ENCODE results near the gene BACH2.

The BACH2 gene

DNA sequence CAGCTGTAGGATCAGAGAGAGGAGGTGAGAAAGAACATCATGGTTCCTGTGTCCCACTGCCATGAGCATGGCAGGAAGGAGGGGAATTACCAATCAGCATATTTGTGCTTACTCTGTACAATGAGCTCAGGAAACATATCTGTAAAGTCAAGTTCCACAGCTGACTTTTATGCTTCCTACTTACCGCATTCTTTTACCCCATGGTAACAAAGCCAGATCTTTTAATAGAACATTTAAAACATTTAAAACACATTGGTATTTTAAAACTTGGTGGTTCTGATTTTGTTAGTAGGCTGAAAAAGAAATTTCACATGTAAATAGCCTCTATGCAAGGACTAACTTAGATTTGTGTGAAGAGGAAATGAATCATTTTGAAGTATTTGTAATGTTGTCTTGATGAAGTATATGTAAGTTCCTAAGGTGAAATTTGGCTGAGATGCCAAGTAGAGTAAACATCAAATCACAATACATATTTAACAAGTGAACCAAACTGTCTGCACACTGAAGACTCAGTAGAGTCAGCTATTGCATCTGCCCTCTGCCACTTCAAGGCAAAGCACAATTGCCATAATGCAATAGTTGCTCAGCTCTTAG is 287.6 kb downstream of the BACH2 start:
- H3K4me3 ChIP-seq (replicated peaks; ENCODE audit: insufficient read depth, low read length), result no peak overlapping the region
- no peak for DNase-seq (ENCODE audit: low read depth in 1 of 2, low spot score in 1 of 2)
- H3K27me3 ChIP-seq (ENCODE audit: insufficient read depth, poor library complexity, severe bottlenecking), result no peaks in the 10 kb centered on the region
- H3K27ac ChIP-seq (replicated peaks), result no peak overlapping the region
- TF ChIP-seq SPI1 (IDR thresholded peaks at IDR 0.05; ENCODE audit: borderline replicate concordance, low read depth) (no peak), POLR2AphosphoS5 (IDR thresholded peaks at IDR 0.05; ENCODE audit: low read depth) (no peak), CTCF (IDR thresholded peaks at IDR 0.05; ENCODE audit: insufficient read depth, low read length) (no peak), GABPA (IDR thresholded peaks at IDR 0.05; ENCODE audit: low read depth) (no peak)

DNA sequence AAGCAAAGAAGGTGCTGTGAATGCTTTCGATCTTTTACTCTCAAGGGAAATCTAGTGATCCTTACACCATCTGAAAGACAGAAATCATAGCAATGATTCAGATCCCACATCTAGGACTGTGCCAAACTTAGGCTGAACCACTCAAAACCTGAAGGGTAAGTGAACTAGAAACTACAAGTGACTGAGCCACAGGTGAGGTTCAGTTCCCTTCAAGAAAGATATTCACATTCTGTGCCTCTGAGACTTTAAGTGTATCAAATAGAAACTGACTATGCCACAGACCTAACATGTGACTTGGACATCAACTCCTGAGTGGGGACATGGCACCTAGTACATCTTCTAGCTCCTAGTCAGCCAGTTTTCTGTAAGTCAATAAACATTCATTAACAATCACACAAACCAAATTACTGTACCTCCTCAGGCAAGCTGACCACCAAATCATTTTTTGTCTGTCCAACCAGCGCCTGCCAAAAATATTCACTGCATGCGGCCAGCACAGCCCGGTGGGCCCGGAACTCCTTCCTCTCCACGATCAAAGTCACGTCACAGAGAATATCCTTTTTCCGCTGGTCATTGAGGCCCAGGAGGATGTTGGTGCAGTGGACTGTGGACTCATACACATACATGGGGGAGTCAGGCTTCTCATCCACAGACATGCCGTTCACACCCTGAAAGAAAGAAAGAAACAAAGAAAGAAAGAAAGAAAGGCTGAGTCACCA is 288.3 kb downstream of the BACH2 start:
- Histone ChIP-seq H3K27ac (replicated peaks) (no peak overlapping the region), H3K4me3 (replicated peaks; ENCODE audit: insufficient read depth, low read length) (no peak overlapping the region)
- TF ChIP-seq SPI1 (IDR thresholded peaks at IDR 0.05; ENCODE audit: borderline replicate concordance, low read depth) (no peak), POLR2AphosphoS5 (IDR thresholded peaks at IDR 0.05; ENCODE audit: low read depth) (no peak), GABPA (IDR thresholded peaks at IDR 0.05; ENCODE audit: low read depth) (no peak), CTCF (IDR thresholded peaks at IDR 0.05; ENCODE audit: insufficient read depth, low read length) (no peak)
- TF ChIP-seq, protein P1, sequence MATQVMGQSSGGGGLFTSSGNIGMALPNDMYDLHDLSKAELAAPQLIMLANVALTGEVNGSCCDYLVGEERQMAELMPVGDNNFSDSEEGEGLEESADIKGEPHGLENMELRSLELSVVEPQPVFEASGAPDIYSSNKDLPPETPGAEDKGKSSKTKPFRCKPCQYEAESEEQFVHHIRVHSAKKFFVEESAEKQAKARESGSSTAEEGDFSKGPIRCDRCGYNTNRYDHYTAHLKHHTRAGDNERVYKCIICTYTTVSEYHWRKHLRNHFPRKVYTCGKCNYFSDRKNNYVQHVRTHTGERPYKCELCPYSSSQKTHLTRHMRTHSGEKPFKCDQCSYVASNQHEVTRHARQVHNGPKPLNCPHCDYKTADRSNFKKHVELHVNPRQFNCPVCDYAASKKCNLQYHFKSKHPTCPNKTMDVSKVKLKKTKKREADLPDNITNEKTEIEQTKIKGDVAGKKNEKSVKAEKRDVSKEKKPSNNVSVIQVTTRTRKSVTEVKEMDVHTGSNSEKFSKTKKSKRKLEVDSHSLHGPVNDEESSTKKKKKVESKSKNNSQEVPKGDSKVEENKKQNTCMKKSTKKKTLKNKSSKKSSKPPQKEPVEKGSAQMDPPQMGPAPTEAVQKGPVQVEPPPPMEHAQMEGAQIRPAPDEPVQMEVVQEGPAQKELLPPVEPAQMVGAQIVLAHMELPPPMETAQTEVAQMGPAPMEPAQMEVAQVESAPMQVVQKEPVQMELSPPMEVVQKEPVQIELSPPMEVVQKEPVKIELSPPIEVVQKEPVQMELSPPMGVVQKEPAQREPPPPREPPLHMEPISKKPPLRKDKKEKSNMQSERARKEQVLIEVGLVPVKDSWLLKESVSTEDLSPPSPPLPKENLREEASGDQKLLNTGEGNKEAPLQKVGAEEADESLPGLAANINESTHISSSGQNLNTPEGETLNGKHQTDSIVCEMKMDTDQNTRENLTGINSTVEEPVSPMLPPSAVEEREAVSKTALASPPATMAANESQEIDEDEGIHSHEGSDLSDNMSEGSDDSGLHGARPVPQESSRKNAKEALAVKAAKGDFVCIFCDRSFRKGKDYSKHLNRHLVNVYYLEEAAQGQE (IDR thresholded peaks at IDR 0.05; ENCODE audit: insufficient replicate concordance, low read depth), result no peak

GRCh38 chr6:90005048-90005827 is 291.4 kb downstream of the BACH2 start:
- H3K4me3 ChIP-seq (replicated peaks; ENCODE audit: insufficient read depth, low read length), result no peak overlapping the region
- no peak overlapping the region for H3K27ac ChIP-seq (replicated peaks)
- H3K27me3 ChIP-seq (ENCODE audit: insufficient read depth, poor library complexity, severe bottlenecking), result no peaks in the 10 kb centered on the region
- TF ChIP-seq SPI1 (IDR thresholded peaks at IDR 0.05; ENCODE audit: borderline replicate concordance, low read depth) (no peak), POLR2AphosphoS5 (IDR thresholded peaks at IDR 0.05; ENCODE audit: low read depth) (no peak), GABPA (IDR thresholded peaks at IDR 0.05; ENCODE audit: low read depth) (no peak)
- TF ChIP-seq, protein P1 (IDR thresholded peaks at IDR 0.05; ENCODE audit: insufficient replicate concordance, low read depth), result no peak
- no peak for DNase-seq (ENCODE audit: low read depth in 1 of 2, low spot score in 1 of 2)

More for the DNA sequence above, 288.3 kb downstream of the BACH2 start:
- H3K27me3 ChIP-seq (ENCODE audit: insufficient read depth, poor library complexity, severe bottlenecking), result no peaks in the 10 kb centered on the region
- DNase-seq (ENCODE audit: low read depth in 1 of 2, low spot score in 1 of 2), result no peak

DNA sequence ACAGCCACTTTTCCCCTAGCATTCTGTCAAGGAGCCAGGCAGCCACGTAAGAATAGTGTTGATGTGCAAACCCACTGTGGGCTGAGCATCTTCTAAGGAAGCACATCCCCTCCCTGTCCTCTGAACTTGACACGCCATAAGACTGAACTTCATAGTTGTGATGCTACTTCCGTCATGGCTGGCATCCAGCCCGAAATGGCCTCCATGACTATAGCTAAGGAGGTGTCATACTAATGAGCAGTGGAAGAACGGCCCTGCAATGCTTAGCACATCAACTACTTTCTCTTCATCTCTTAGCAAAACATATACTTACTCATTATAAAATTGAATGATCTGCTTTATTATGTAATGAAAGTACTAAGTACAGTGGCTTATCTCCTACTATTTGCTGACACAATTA is 292.1 kb downstream of the BACH2 start:
- H3K27me3 ChIP-seq (ENCODE audit: insufficient read depth, poor library complexity, severe bottlenecking), result no peaks in the 10 kb centered on the region
- TF ChIP-seq SPI1 (IDR thresholded peaks at IDR 0.05; ENCODE audit: borderline replicate concordance, low read depth), result no peak
- TF ChIP-seq, protein P1 (IDR thresholded peaks at IDR 0.05; ENCODE audit: insufficient replicate concordance, low read depth), result no peak
- TF ChIP-seq CTCF (IDR thresholded peaks at IDR 0.05; ENCODE audit: insufficient read depth, low read length), result no peak
- no peak for TF ChIP-seq GABPA (IDR thresholded peaks at IDR 0.05; ENCODE audit: low read depth)
- no peak for TF ChIP-seq POLR2AphosphoS5 (IDR thresholded peaks at IDR 0.05; ENCODE audit: low read depth)
- no peak overlapping the region for H3K27ac ChIP-seq (replicated peaks)
- no peak overlapping the region for H3K4me3 ChIP-seq (replicated peaks; ENCODE audit: insufficient read depth, low read length)
- DNase-seq (ENCODE audit: low read depth in 1 of 2, low spot score in 1 of 2), result no peak
